GM13977 (cell line): ENCODE data around the gene TBL1Y.

ENCODE experiments used
- DNase-seq: peaks from one replicate; pipeline ENCODE4 v3.0.0; 2012; ENCODE audit warnings: low spot score
- CTCF ChIP-seq: IDR thresholded peaks from 2 replicates; pipeline ENCODE4 v1.5.1; 2012; ENCODE audit warnings: mild to moderate bottlenecking, control low read depth; ENCODE audit not compliant: insufficient read depth; ENCODE audit errors: extremely low read depth, missing control alignments
- in situ Hi-C: fragments of 300-500 bp; cut with MboI; formaldehyde crosslinking; loops from one replicate; pipeline ENCODE4 v1.12.0; 2022; ENCODE audit warnings: low sequenced_read_pairs, low pct_unique_long_range_greater_than_20kb, mixed read lengths, inconsistent platforms; ENCODE audit not compliant: unreplicated experiment

Gene TBL1Y

GRCh38 chrY:6989886-6990620 lies 79.6 kb downstream of the TBL1Y start:
- no peak for TF ChIP-seq CTCF
- in situ Hi-C loops: no loop called here
- no peak for DNase-seq

GRCh38 chrY:6992041-6992440 lies 81.5 kb downstream of the TBL1Y start:
- TF ChIP-seq CTCF: no peak
- DNase-seq: no peak
- in situ Hi-C loops: no loop called here

GRCh38 chrY:6995987-6996386 lies 85.5 kb downstream of the TBL1Y start:
- in situ Hi-C loops: no loop called here
- no peak for DNase-seq
- no peak for TF ChIP-seq CTCF

- TF ChIP-seq CTCF: no peak
- DNase-seq: no peak
- in situ Hi-C loops: no loop called here
Measured at GRCh38 chrY:6997503-6998066, 87.1 kb downstream of the TBL1Y start.

- in situ Hi-C loops: no loop called here
- DNase-seq: no peak
- no peak for TF ChIP-seq CTCF
Measured at GRCh38 chrY:6999905-7000304, 89.4 kb downstream of the TBL1Y start.

GRCh38 chrY:7002581-7002980 lies 92.1 kb downstream of the TBL1Y start:
- TF ChIP-seq CTCF: no peak
- DNase-seq: no peak
- in situ Hi-C loops: no loop called here
